ENCODE measurements around the gene CELSR1.

- TF ChIP-seq EZH2 (IDR thresholded peaks at IDR 0.05; ENCODE audit: low read depth) (no peak), CTCF (conservative IDR thresholded peaks at IDR 0.05) (no peak)
Measured at GRCh38 chr22:46340676-46341075, 196.7 kb downstream of the CELSR1 start.
